HCT116 (cell line): ENCODE results near the gene LMNA. TPM values are rescaled to one million over a fixed set of nuclear protein-coding genes. Genes with fewer than 3 reads are reported as not detected.

ENCODE experiments used
- ATAC-seq: fragments of 200-7000 bp; cut with Tn5 transposase; 2 replicates; pipeline ENCODE4 v1.9.1; 2020; ENCODE audit warnings: mild to moderate bottlenecking, moderate library complexity
- BruUV-seq: library from RNA; stranded (reverse); fragments of 400-500 nt; replicated peaks from 2 replicates; lab custom pipeline; 2021; lab: Mats Ljungman, UMichigan
- CTCF ChIA-PET: fragments of 300-600 bp; sonication (Branson Sonifier 250); formaldehyde crosslinking; loops from one replicate; lab custom pipeline; 2021; ENCODE audit warnings: antibody characterized with exemption; lab: Charles Lee
- POLR2A ChIA-PET: fragments of 300-600, 350-600 bp; sonication (Branson Sonifier 250); formaldehyde crosslinking; loops from one replicate; lab custom pipeline; 2021; ENCODE audit warnings: antibody characterized with exemption; lab: Charles Lee
- RAD21 ChIA-PET, 2 experiments: fragments of 300-600 bp; sonication (Branson Sonifier 250); formaldehyde crosslinking; loops; one replicate each; lab custom pipeline; 2023; ENCODE audit warnings: low total read pairs in 2 of 2; ENCODE audit not compliant: uncharacterized antibody in 2 of 2, unreplicated experiment in 2 of 2, low non-redundant PET in 1 of 2; lab: Charles Lee
- DNase-seq: peaks from one replicate; pipeline ENCODE4 v3.0.0-alpha.2; 2010; ENCODE audit warnings: low read depth, low spot score
- H2AFZ ChIP-seq: fragments of 200-600 bp; shearing (Covaris generic), sonication (generic); 2 replicates; pipeline ENCODE4 v1.6.1; 2017; ENCODE audit warnings: low read depth, mixed run types, mixed read lengths, antibody characterized with exemption, low read length; ENCODE audit not compliant: poor library complexity, severe bottlenecking
- H3K27ac ChIP-seq: 2 replicates; pipeline ENCODE4 v1.5.1; 2012; ENCODE audit warnings: low read depth, low read length
- H3K27me3 ChIP-seq: fragments of 200-600 bp; sonication (generic); 2 replicates; pipeline ENCODE4 v1.6.1; 2016; ENCODE audit warnings: mixed run types, low read length, mixed read lengths; ENCODE audit not compliant: insufficient read depth
- H3K36me3 ChIP-seq, 2 experiments: fragments of 200-500 bp in 1 of 2; fragments of 200-600 bp in 1 of 2; sonication (Bioruptor generic) in 1 of 2; sonication (generic) in 1 of 2; 2 replicates each; pipeline versions ENCODE4 v1.5.1 to v1.6.1; 2014 to 2016; ENCODE audit warnings: low read length in 2 of 2, inconsistent platforms in 1 of 2, mixed read lengths in 1 of 2, mixed run types in 1 of 2; ENCODE audit not compliant: insufficient read depth in 2 of 2, control insufficient read depth in 1 of 2
- H3K4me1 ChIP-seq, 2 experiments: fragments of 200-600 bp in 1 of 2; sonication (generic) in 1 of 2; 2 replicates each; pipeline versions ENCODE4 v1.5.1 to v1.6.1; 2012 to 2017; ENCODE audit warnings: low read length in 2 of 2, inconsistent platforms in 1 of 2, mild to moderate bottlenecking in 1 of 2, mixed read lengths in 1 of 2, mixed run types in 1 of 2, moderate library complexity in 1 of 2; ENCODE audit not compliant: insufficient read depth in 2 of 2, control insufficient read depth in 1 of 2
- H3K4me2 ChIP-seq: fragments of 200-600 bp; sonication (generic); 2 replicates; pipeline ENCODE4 v1.6.1; 2017; ENCODE audit warnings: mixed run types, low read length, mixed read lengths
- H3K4me3 ChIP-seq, 2 experiments: fragments of 200-600 bp in 1 of 2; sonication (generic) in 1 of 2; replicated peaks in 1 of 2; 2 replicates each; pipeline ENCODE4 v1.5.1; 2011 to 2016; ENCODE audit warnings: low read length in 2 of 2, control low read depth in 1 of 2, low read depth in 1 of 2, mild to moderate bottlenecking in 1 of 2, mixed read lengths in 1 of 2, mixed run types in 1 of 2
- H3K79me2 ChIP-seq: fragments of 200-600 bp; sonication (generic); 2 replicates; pipeline ENCODE4 v1.6.1; 2017; ENCODE audit warnings: mild to moderate bottlenecking, mixed run types, low read length, moderate library complexity, mixed read lengths; ENCODE audit not compliant: insufficient read depth
- H3K9ac ChIP-seq: fragments of 200-600 bp; sonication (generic); 2 replicates; pipeline ENCODE4 v1.6.1; 2016; ENCODE audit warnings: low read length, mixed read lengths
- H3K9me2 ChIP-seq: fragments of 200-600 bp; sonication (generic), shearing (Covaris generic); 2 replicates; pipeline ENCODE4 v1.6.1; 2017; ENCODE audit warnings: mixed run types, mild to moderate bottlenecking, moderate library complexity; ENCODE audit not compliant: insufficient read depth
- H3K9me3 ChIP-seq, 2 experiments: fragments of 200-500 bp in 1 of 2; fragments of 200-600 bp in 1 of 2; sonication (Bioruptor generic) in 1 of 2; sonication (generic) in 1 of 2; 2 replicates each; pipeline ENCODE4 v1.6.1; 2014 to 2017; ENCODE audit warnings: low read length in 2 of 2, mixed read lengths in 2 of 2, inconsistent platforms in 1 of 2, low read depth in 1 of 2, mild to moderate bottlenecking in 1 of 2, mixed run types in 1 of 2, moderate library complexity in 1 of 2; ENCODE audit not compliant: control insufficient read depth in 1 of 2, insufficient read depth in 1 of 2
- H4K20me1 ChIP-seq: fragments of 200-600 bp; sonication (generic), shearing (Covaris generic); 2 replicates; pipeline ENCODE4 v1.6.1; 2017; ENCODE audit warnings: mixed run types, mild to moderate bottlenecking, moderate library complexity; ENCODE audit not compliant: insufficient read depth
- EGR1 ChIP-seq: IDR thresholded peaks from 2 replicates; pipeline ENCODE4 v1.6.1; 2012; ENCODE audit warnings: low read depth
- ELF1 ChIP-seq: IDR thresholded peaks from 2 replicates; pipeline ENCODE4 v1.6.1; 2012; ENCODE audit warnings: low read depth, borderline replicate concordance
- JUND ChIP-seq: IDR thresholded peaks from 2 replicates; pipeline ENCODE4 v1.6.1; 2012
- POLR2A ChIP-seq: IDR thresholded peaks from 2 replicates; pipeline ENCODE4 v1.7.0; 2011; ENCODE audit warnings: borderline replicate concordance; ENCODE audit not compliant: insufficient read depth, insufficient read length; ENCODE audit errors: extremely low read depth
- REST ChIP-seq: IDR thresholded peaks from 2 replicates; pipeline ENCODE4 v1.6.1; 2012; ENCODE audit warnings: low read depth
- SIN3A ChIP-seq: IDR thresholded peaks from 2 replicates; pipeline ENCODE4 v1.6.1; 2012; ENCODE audit warnings: low read depth
- YY1 ChIP-seq: IDR thresholded peaks from 2 replicates; pipeline ENCODE4 v1.6.1; 2011; ENCODE audit warnings: low read length, low read depth, moderate library complexity, mild to moderate bottlenecking; ENCODE audit not compliant: insufficient replicate concordance; ENCODE audit errors: extremely low read depth
- ZNF274 ChIP-seq: fragments of 200-500 bp; sonication (Bioruptor generic); IDR thresholded peaks from 2 replicates; pipeline ENCODE4 v1.6.1; 2014; ENCODE audit warnings: mild to moderate bottlenecking, low read depth, low read length, inconsistent platforms
- intact Hi-C: fragments of 100-400 bp; cut with micrococcal nuclease; formaldehyde crosslinking; loops from 2 replicates; pipeline ENCODE4 v1.10.0; 2022
- total RNA-seq: library from RNA; stranded (reverse); gene quantifications from one replicate; pipeline ENCODE4 v1.2.1, GENCODE V29; 2021; ENCODE audit not compliant: unreplicated experiment
- TF ChIP-seq, protein P1 (sequence below), 3 experiments: fragments of 200-600 bp in 1 of 3; sonication (generic) in 1 of 3; IDR thresholded peaks in 2 of 3; conservative IDR thresholded peaks in 1 of 3; 2 replicates each; pipeline ENCODE4 v1.5.1; 2012 to 2017; ENCODE audit warnings: low read depth in 2 of 3, low read length in 2 of 3, antibody characterized with exemption in 1 of 3, borderline replicate concordance in 1 of 3, control low read depth in 1 of 3, mild to moderate bottlenecking in 1 of 3, mixed read lengths in 1 of 3, mixed run types in 1 of 3, moderate library complexity in 1 of 3; ENCODE audit not compliant: insufficient read depth in 1 of 3

Gene LMNA
- total RNA-seq, 1 experiment from 2014 or later = 528 TPM

- H3K4me2 ChIP-seq = peak overlapping the region; percentile 89; the same call in 1 of the 2 replicates
- intact Hi-C loops = no loop called here
- CTCF ChIA-PET = no interaction called here
- 0 out of 2 replicates have a peak, but pooled peaks cover 3% of the 10 kb centered on the region for H3K79me2 ChIP-seq
- POLR2A ChIA-PET = interaction anchor here (1.6 kb wide), 1 partner anchor 16 kb away, joined by 4 read pairs; no protein-coding TSS in a partner anchor
- no peaks in the 10 kb centered on the region for H4K20me1 ChIP-seq
- TF ChIP-seq ZNF274 = no peak
- no peak for TF ChIP-seq POLR2A
- no peak for TF ChIP-seq JUND
- TF ChIP-seq YY1 = no peak
- TF ChIP-seq EGR1 = no peak
- no peak for TF ChIP-seq REST
- no peak for TF ChIP-seq SIN3A
- TF ChIP-seq, protein P1, sequence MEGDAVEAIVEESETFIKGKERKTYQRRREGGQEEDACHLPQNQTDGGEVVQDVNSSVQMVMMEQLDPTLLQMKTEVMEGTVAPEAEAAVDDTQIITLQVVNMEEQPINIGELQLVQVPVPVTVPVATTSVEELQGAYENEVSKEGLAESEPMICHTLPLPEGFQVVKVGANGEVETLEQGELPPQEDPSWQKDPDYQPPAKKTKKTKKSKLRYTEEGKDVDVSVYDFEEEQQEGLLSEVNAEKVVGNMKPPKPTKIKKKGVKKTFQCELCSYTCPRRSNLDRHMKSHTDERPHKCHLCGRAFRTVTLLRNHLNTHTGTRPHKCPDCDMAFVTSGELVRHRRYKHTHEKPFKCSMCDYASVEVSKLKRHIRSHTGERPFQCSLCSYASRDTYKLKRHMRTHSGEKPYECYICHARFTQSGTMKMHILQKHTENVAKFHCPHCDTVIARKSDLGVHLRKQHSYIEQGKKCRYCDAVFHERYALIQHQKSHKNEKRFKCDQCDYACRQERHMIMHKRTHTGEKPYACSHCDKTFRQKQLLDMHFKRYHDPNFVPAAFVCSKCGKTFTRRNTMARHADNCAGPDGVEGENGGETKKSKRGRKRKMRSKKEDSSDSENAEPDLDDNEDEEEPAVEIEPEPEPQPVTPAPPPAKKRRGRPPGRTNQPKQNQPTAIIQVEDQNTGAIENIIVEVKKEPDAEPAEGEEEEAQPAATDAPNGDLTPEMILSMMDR (IDR thresholded peaks at IDR 0.05 in 2 of 3, conservative IDR thresholded peaks at IDR 0.05 in 1 of 3; ENCODE audit: borderline replicate concordance in 1 of 3, insufficient read depth in 1 of 3, low read depth in 2 of 3, low read length in 2 of 3) = no peak
- TF ChIP-seq ELF1 = no peak
- H3K4me1 ChIP-seq = peaks cover 67 to 91% of the 10 kb centered on the region in 2 experiments
- BruUV-seq = no TSS peak
- no peaks in the 10 kb centered on the region for H3K36me3 ChIP-seq
- no peaks in the 10 kb centered on the region for H3K27me3 ChIP-seq
- DNase-seq (no peak), ATAC-seq (no peak)
- no peak overlapping the region; the same call in 1 of the 2 replicates for H3K9ac ChIP-seq
- H3K4me3 ChIP-seq = no peak overlapping the region
- RAD21 ChIA-PET = no interaction called here
- no peaks in the 10 kb centered on the region for H3K9me2 ChIP-seq
- H2AFZ ChIP-seq = no peak overlapping the region
- H3K27ac ChIP-seq = no peak overlapping the region
- H3K9me3 ChIP-seq = no peaks in the 10 kb centered on the region
These were observed 5.8 kb upstream of the LMNA start for GRCh38 chr1:156108664-156109241.
